Mucosa of descending colon (tissue), 3 donors: ENCODE measurements around the gene FGD4. TPM values are rescaled to one million over a fixed set of nuclear protein-coding genes. Genes with fewer than 3 reads are reported as not detected.

Experiments used
- ATAC-seq: fragments of 200-7000 bp; cut with Tn5 transposase; one replicate; pipeline ENCODE4 v1.9.1; 2020; ENCODE audit warnings: mild to moderate bottlenecking, moderate library complexity
- DNase-seq, 3 donors: peaks; one replicate each; pipeline ENCODE4 v3.0.0-alpha.2; 2020
- H3K36me3 ChIP-seq: fragments of 200-600 bp; one replicate; pipeline ENCODE4 v1.8.0; 2021; ENCODE audit warnings: low read depth, mild to moderate bottlenecking
- H3K4me1 ChIP-seq: fragments of 200-600 bp; one replicate; pipeline ENCODE4 v1.8.0; 2021; ENCODE audit warnings: low read depth, mild to moderate bottlenecking
- H3K4me3 ChIP-seq: fragments of 200-600 bp; one replicate; pipeline ENCODE4 v1.8.0; 2021; ENCODE audit warnings: mild to moderate bottlenecking
- H3K9me3 ChIP-seq: fragments of 200-600 bp; one replicate; pipeline ENCODE4 v1.8.0; 2021; ENCODE audit warnings: mild to moderate bottlenecking
- CTCF ChIP-seq: fragments of 200-600 bp; IDR thresholded peaks from one replicate; pipeline ENCODE4 v1.8.0; 2022; ENCODE audit warnings: antibody characterized with exemption, mild to moderate bottlenecking
- intact Hi-C, 2 donors: fragments of 100-400 bp; cut with DNase I in 1 of 2; cut with micrococcal nuclease in 1 of 2; formaldehyde crosslinking; loops; one replicate each; pipeline versions ENCODE4 v1.11.0 to v1.11.1; 2022; cut with DNase I, micrococcal nuclease
- total RNA-seq, 3 donors: library from RNA; stranded (reverse); fragmentation: NEBNext Ultra II Directional in 2 of 3; extraction: Animal tissue kit (Norgen Biotek cat#: 25700) in 2 of 3; gene quantifications; one replicate each; pipeline versions ENCODE4 v1.2.1 to v1.2.4, GENCODE V29; 2021 to 2023
- donor health status: DM: no; HTN: no; CAD: no; lungs with moderate emphysema.
- donor health status: DM: no; HTN: no; CAD: no.
- donor health status: DM: no; HTN: yes; CAD: no.

FGD4 gene
- total RNA-seq, 3 donors from 2014 or later = 31.5 to 66.7 (median 51.7) TPM

GRCh38 chr12:32569259-32569658 lies 169.9 kb downstream of the FGD4 start:
- H3K36me3 ChIP-seq = no peaks in the 10 kb centered on the region
- no peak overlapping the region for H3K4me3 ChIP-seq
- H3K9me3 ChIP-seq = no peaks in the 10 kb centered on the region
- peaks cover 7% of the 10 kb centered on the region for H3K4me1 ChIP-seq
- no peak for TF ChIP-seq CTCF
- DNase-seq (no peak), ATAC-seq (no peak)
- intact Hi-C loops = no loop called here

- intact Hi-C loops = no loop called here
Measured at GRCh38 chr12:32574585-32574984, 175.2 kb downstream of the FGD4 start.

GRCh38 chr12:32577328-32577727 lies 178.0 kb downstream of the FGD4 start:
- DNase-seq = no peak
- intact Hi-C loops = no loop called here
- Histone ChIP-seq H3K9me3 (no peaks in the 10 kb centered on the region), H3K4me3 (no peak overlapping the region), H3K4me1 (no peaks in the 10 kb centered on the region), H3K36me3 (no peaks in the 10 kb centered on the region)
- ATAC-seq = no peak
- no peak for TF ChIP-seq CTCF

More at GRCh38 chr12:32574585-32574984, 175.2 kb downstream of the FGD4 start:
- TF ChIP-seq CTCF = no peak
- H3K36me3 ChIP-seq = no peaks in the 10 kb centered on the region
- H3K4me3 ChIP-seq = no peak overlapping the region
- ATAC-seq (no peak), DNase-seq (no peak)
- H3K4me1 ChIP-seq = no peaks in the 10 kb centered on the region
- H3K9me3 ChIP-seq = no peaks in the 10 kb centered on the region

- DNase-seq = no peak
- ATAC-seq = no peak
Measured at GRCh38 chr12:32583534-32583933, 184.2 kb downstream of the FGD4 start.

GRCh38 chr12:32585680-32586079 lies 186.3 kb downstream of the FGD4 start:
- no peak for ATAC-seq
- no peaks in the 10 kb centered on the region for H3K36me3 ChIP-seq
- intact Hi-C loops = no loop called here

More at GRCh38 chr12:32583534-32583933, 184.2 kb downstream of the FGD4 start:
- Histone ChIP-seq H3K4me3 (no peak overlapping the region), H3K36me3 (no peaks in the 10 kb centered on the region), H3K9me3 (no peaks in the 10 kb centered on the region), H3K4me1 (no peaks in the 10 kb centered on the region)
- intact Hi-C loops = no loop called here
- TF ChIP-seq CTCF = no peak

More at GRCh38 chr12:32585680-32586079, 186.3 kb downstream of the FGD4 start:
- H3K4me3 ChIP-seq = no peak overlapping the region
- no peak for DNase-seq
- no peaks in the 10 kb centered on the region for H3K9me3 ChIP-seq
- no peak for TF ChIP-seq CTCF
- no peaks in the 10 kb centered on the region for H3K4me1 ChIP-seq
